HepG2 (cell line): Measurements from ENCODE around the gene HNRNPUL1. TPM values are rescaled to one million over a fixed set of nuclear protein-coding genes. Genes with fewer than 3 reads are reported as not detected.

ENCODE experiments used
- CEBPG ChIP-seq: IDR thresholded peaks from 2 replicates; pipeline ENCODE4 v1.6.1; 2016
- GATAD1 ChIP-seq: IDR thresholded peaks from 2 replicates; pipeline ENCODE4 v1.6.1; 2016; ENCODE audit warnings: missing genetic modification reagents, missing compliant biosample characterization
- JDP2 ChIP-seq: sonication (generic); formaldehyde crosslinking; IDR thresholded peaks from 2 replicates; pipeline ENCODE4 v1.8.1; 2022; ENCODE audit warnings: missing genetic modification reagents, borderline replicate concordance
- KLF15 ChIP-seq: sonication (generic); formaldehyde crosslinking; IDR thresholded peaks from 2 replicates; pipeline ENCODE4 v1.8.1; 2023; ENCODE audit warnings: borderline replicate concordance, mild to moderate bottlenecking, inconsistent platforms, missing genetic modification reagents, mixed read lengths
- MYNN ChIP-seq: sonication (generic); formaldehyde crosslinking; IDR thresholded peaks from 2 replicates; pipeline ENCODE4 v1.4.0; 2020; ENCODE audit warnings: mild to moderate bottlenecking, low read depth, missing genetic modification reagents
- MZF1 ChIP-seq: sonication (generic); formaldehyde crosslinking; IDR thresholded peaks from 2 replicates; pipeline ENCODE4 v1.8.1; 2023; ENCODE audit warnings: mild to moderate bottlenecking, missing genetic modification reagents, borderline replicate concordance
- NFYC ChIP-seq: IDR thresholded peaks from 2 replicates; pipeline ENCODE4 v1.6.1; 2016; ENCODE audit warnings: missing genetic modification reagents, missing compliant biosample characterization
- SIN3A ChIP-seq: IDR thresholded peaks from 2 replicates; pipeline ENCODE4 v1.6.1; 2011; ENCODE audit warnings: low read depth, mild to moderate bottlenecking, control low read depth, low read length, borderline replicate concordance
- SKI ChIP-seq: fragments of 450-650 bp; IDR thresholded peaks from one replicate; pipeline ENCODE4 v1.6.1; 2018; ENCODE audit warnings: mild to moderate bottlenecking; ENCODE audit not compliant: partially characterized antibody
- SMYD3 ChIP-seq: sonication (generic); formaldehyde crosslinking; IDR thresholded peaks from 2 replicates; pipeline ENCODE4 v1.8.1; 2023; ENCODE audit warnings: mild to moderate bottlenecking, missing genetic modification reagents
- ZBTB7B ChIP-seq: sonication (generic); formaldehyde crosslinking; IDR thresholded peaks from 2 replicates; pipeline ENCODE4 v1.4.0; 2020; ENCODE audit warnings: missing genetic modification reagents
- ZC3H4 ChIP-seq: sonication (generic); formaldehyde crosslinking; IDR thresholded peaks from 2 replicates; pipeline ENCODE4 v1.4.0; 2020; ENCODE audit warnings: missing genetic modification reagents, borderline replicate concordance
- ZKSCAN1 ChIP-seq: fragments of 150-350 bp; IDR thresholded peaks from 2 replicates; pipeline ENCODE4 v1.6.1; 2014; ENCODE audit warnings: low read length
- ZNF383 ChIP-seq: sonication (generic); formaldehyde crosslinking; IDR thresholded peaks from 2 replicates; pipeline ENCODE4 v1.4.0; 2020; ENCODE audit warnings: missing genetic modification reagents, mild to moderate bottlenecking, borderline replicate concordance
- ZNF780A ChIP-seq: sonication (generic); formaldehyde crosslinking; IDR thresholded peaks from 2 replicates; pipeline ENCODE4 v1.8.0; 2022; ENCODE audit warnings: mild to moderate bottlenecking, missing genetic modification reagents, moderate library complexity
- ZNF878 ChIP-seq: sonication (generic); formaldehyde crosslinking; IDR thresholded peaks from 2 replicates; pipeline ENCODE4 v1.8.1; 2023; ENCODE audit warnings: mild to moderate bottlenecking, missing genetic modification reagents, moderate library complexity
- ZSCAN31 ChIP-seq: sonication (generic); formaldehyde crosslinking; IDR thresholded peaks from 2 replicates; pipeline ENCODE4 v1.5.0; 2020; ENCODE audit warnings: low read depth, mild to moderate bottlenecking, missing genetic modification reagents
- polyA plus RNA-seq, 8 experiments: library from polyadenylated mRNA; depleted of rRNA in 3 of 8; stranded (reverse) in 7 of 8; unstranded in 1 of 8; fragments of >200 nt; fragmentation: Illumina TruSeq in 4 of 8; extraction: Trizol in 4 of 8; gene quantifications; 2 replicates each; pipeline versions ENCODE4 v1.2.1 to v1.2.3, GENCODE V29; 2011 to 2016; ENCODE audit warnings: low read depth in 4 of 8, missing spikeins in 1 of 8, mixed read lengths in 1 of 8; ENCODE audit not compliant: insufficient read depth in 1 of 8
- total RNA-seq, 5 experiments: library from RNA; depleted of rRNA; stranded (reverse); fragments of >200 nt; fragmentation: Illumina TruSeq; extraction: Trizol; gene quantifications; 2 replicates each; pipeline ENCODE4 v1.2.3, GENCODE V29; 2016; ENCODE audit warnings: low read depth in 1 of 5
- TF ChIP-seq, protein P1 (sequence below): sonication (generic); formaldehyde crosslinking; IDR thresholded peaks from 2 replicates; pipeline ENCODE4 v1.4.0; 2020; ENCODE audit warnings: mild to moderate bottlenecking, missing genetic modification reagents
- TF ChIP-seq, protein P2 (sequence below), 2 experiments: sonication (generic) in 1 of 2; formaldehyde crosslinking in 1 of 2; IDR thresholded peaks; 2 replicates each; pipeline versions ENCODE4 v1.6.1 to v1.9.0; 2014 to 2022; ENCODE audit warnings: antibody characterized with exemption in 1 of 2, borderline replicate concordance in 1 of 2, inconsistent platforms in 1 of 2, low read depth in 1 of 2, missing genetic modification reagents in 1 of 2
- TF ChIP-seq, protein P3 (sequence below): IDR thresholded peaks from 2 replicates; pipeline ENCODE4 v1.6.1; 2016; ENCODE audit warnings: low read depth, control low read depth

HNRNPUL1 gene
- total and polyA plus RNA-seq, 2 of the 13 experiments (the other 11 are each of a cell fraction or from before 2014, with no cell fraction given), result 30.9 to 81.7 TPM

DNA sequence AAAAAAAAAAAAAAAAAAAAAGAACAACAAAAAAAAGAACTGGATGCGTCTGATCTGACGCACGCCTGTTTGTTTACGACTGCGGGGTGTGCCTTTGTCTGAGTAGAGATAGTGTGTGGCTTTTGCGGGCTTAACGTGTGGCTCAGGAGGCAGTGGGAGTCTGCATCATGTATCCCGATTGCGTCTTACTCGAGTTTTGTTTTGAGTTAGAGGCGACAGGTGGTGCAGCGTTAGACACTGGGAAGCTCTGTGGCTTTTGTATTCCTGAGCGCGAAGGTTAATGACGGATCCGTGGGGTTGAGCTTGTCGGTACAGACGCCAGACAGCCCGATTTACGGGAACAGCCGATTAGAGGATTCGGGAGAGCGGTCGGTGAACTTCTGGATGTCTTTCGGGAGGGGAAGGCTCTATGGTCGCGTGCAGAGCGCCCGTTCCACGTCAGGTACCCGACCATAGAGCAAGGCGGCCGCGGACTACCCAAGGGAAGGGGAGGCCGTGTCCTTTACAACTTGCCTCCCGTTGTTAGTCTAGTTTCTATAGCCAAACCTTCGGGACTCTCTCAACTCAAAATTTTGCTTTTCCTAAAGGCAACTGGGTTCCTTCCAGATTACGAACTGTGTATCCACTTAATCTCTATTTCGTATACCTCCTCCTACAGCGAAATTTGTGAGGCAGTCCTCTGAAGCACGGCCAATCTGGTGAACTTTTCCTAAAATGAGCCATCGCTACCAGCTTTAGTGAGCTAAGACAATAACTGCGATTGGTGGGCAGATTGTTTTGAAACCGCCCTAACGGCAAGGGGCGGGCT lies 926 bp upstream of the HNRNPUL1 start (continued):
- TF ChIP-seq ZC3H4 (CRISPR knock-in tag) (peak; percentile 58; the same call in 1 of the 2 replicates), ZNF878 (CRISPR knock-in tag) (no peak), ZNF780A (CRISPR knock-in tag) (no peak), GATAD1 (CRISPR knock-in tag) (peak; percentile 36; the same call in 1 of the 2 replicates), ZBTB7B (CRISPR knock-in tag) (no peak), SIN3A (peak; percentile 38; the same call in 1 of the 2 replicates), ZKSCAN1 (0 out of 2 replicates have a peak, but pooled peaks have one; percentile 17), JDP2 (CRISPR knock-in tag) (no peak), MZF1 (CRISPR knock-in tag) (no peak), ZSCAN31 (CRISPR knock-in tag) (peak; percentile 60; the same call in 1 of the 2 replicates), SMYD3 (CRISPR knock-in tag) (no peak), MYNN (CRISPR knock-in tag) (no peak), SKI (no peak), CEBPG (CRISPR knock-in tag) (peak; percentile 31), ZNF383 (CRISPR knock-in tag) (no peak), NFYC (CRISPR knock-in tag) (no peak), KLF15 (CRISPR knock-in tag) (no peak)
- TF ChIP-seq, protein P1, sequence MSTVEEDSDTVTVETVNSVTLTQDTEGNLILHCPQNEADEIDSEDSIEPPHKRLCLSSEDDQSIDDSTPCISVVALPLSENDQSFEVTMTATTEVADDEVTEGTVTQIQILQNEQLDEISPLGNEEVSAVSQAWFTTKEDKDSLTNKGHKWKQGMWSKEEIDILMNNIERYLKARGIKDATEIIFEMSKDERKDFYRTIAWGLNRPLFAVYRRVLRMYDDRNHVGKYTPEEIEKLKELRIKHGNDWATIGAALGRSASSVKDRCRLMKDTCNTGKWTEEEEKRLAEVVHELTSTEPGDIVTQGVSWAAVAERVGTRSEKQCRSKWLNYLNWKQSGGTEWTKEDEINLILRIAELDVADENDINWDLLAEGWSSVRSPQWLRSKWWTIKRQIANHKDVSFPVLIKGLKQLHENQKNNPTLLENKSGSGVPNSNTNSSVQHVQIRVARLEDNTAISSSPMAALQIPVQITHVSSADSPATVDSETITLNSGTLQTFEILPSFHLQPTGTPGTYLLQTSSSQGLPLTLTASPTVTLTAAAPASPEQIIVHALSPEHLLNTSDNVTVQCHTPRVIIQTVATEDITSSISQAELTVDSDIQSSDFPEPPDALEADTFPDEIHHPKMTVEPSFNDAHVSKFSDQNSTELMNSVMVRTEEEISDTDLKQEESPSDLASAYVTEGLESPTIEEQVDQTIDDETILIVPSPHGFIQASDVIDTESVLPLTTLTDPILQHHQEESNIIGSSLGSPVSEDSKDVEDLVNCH (CRISPR knock-in tag), result no peak
- TF ChIP-seq, protein P2, sequence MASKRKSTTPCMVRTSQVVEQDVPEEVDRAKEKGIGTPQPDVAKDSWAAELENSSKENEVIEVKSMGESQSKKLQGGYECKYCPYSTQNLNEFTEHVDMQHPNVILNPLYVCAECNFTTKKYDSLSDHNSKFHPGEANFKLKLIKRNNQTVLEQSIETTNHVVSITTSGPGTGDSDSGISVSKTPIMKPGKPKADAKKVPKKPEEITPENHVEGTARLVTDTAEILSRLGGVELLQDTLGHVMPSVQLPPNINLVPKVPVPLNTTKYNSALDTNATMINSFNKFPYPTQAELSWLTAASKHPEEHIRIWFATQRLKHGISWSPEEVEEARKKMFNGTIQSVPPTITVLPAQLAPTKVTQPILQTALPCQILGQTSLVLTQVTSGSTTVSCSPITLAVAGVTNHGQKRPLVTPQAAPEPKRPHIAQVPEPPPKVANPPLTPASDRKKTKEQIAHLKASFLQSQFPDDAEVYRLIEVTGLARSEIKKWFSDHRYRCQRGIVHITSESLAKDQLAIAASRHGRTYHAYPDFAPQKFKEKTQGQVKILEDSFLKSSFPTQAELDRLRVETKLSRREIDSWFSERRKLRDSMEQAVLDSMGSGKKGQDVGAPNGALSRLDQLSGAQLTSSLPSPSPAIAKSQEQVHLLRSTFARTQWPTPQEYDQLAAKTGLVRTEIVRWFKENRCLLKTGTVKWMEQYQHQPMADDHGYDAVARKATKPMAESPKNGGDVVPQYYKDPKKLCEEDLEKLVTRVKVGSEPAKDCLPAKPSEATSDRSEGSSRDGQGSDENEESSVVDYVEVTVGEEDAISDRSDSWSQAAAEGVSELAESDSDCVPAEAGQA (IDR thresholded peaks at IDR 0.05; ENCODE audit: low read depth), result no peak
- TF ChIP-seq, protein P2 (CRISPR knock-in tag; IDR thresholded peaks at IDR 0.05; ENCODE audit: borderline replicate concordance), result no peak
- TF ChIP-seq, protein P3, sequence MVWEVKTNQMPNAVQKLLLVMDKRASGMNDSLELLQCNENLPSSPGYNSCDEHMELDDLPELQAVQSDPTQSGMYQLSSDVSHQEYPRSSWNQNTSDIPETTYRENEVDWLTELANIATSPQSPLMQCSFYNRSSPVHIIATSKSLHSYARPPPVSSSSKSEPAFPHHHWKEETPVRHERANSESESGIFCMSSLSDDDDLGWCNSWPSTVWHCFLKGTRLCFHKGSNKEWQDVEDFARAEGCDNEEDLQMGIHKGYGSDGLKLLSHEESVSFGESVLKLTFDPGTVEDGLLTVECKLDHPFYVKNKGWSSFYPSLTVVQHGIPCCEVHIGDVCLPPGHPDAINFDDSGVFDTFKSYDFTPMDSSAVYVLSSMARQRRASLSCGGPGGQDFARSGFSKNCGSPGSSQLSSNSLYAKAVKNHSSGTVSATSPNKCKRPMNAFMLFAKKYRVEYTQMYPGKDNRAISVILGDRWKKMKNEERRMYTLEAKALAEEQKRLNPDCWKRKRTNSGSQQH (CRISPR knock-in tag), result peak; percentile 22; the same call in 1 of the 2 replicates
